Sigmoid colon (tissue), 7 donors: ENCODE data around the gene INSRR. TPM values are rescaled to one million over a fixed set of nuclear protein-coding genes. Genes with fewer than 3 reads are reported as not detected.

Experiments
- DNase-seq: peaks from one replicate; pipeline ENCODE4 v3.0.0-alpha.2; 2019
- H3K27ac ChIP-seq, 4 donors: fragments of 200-600 bp; sonication (generic); one replicate each; pipeline ENCODE4 v1.5.1; 2016 to 2019; ENCODE audit warnings: mild to moderate bottlenecking in 1 of 4
- H3K27me3 ChIP-seq, 3 donors: fragments of 200-600 bp; sonication (generic); one replicate each; pipeline ENCODE4 v1.5.1; 2019; ENCODE audit warnings: mild to moderate bottlenecking in 1 of 3
- H3K36me3 ChIP-seq, 4 donors: fragments of 200-600 bp; sonication (generic); one replicate each; pipeline ENCODE4 v1.5.1; 2016 to 2019
- H3K4me1 ChIP-seq, 4 donors: fragments of 200-600 bp; sonication (generic); one replicate each; pipeline ENCODE4 v1.5.1; 2017 to 2019
- H3K4me3 ChIP-seq, 4 donors: fragments of 200-600 bp; sonication (generic); one replicate each; pipeline ENCODE4 v1.5.1; 2017 to 2019; ENCODE audit warnings: mild to moderate bottlenecking in 2 of 4, moderate library complexity in 1 of 4
- H3K9me3 ChIP-seq, 4 donors: fragments of 200-600 bp in 3 of 4; sonication (generic) in 3 of 4; one replicate each; pipeline versions ENCODE4 v1.5.1 to v1.6.1; 2013 to 2019
- CTCF ChIP-seq, 4 experiments: fragments of 450-650 bp in 3 of 4; fragments of 200-600 bp in 1 of 4; IDR thresholded peaks; one replicate each; pipeline ENCODE4 v1.5.1; 2016 to 2019; ENCODE audit warnings: antibody characterized with exemption in 4 of 4, mild to moderate bottlenecking in 3 of 4, moderate library complexity in 2 of 4
- EP300 ChIP-seq, 4 donors: sonication (generic); formaldehyde crosslinking; IDR thresholded peaks; one replicate each; pipeline ENCODE4 v1.6.1; 2017; ENCODE audit warnings: antibody characterized with exemption in 4 of 4
- POLR2A ChIP-seq, 2 donors: fragments of 450-650 bp; IDR thresholded peaks; one replicate each; pipeline ENCODE4 v1.6.1; 2016; ENCODE audit warnings: antibody characterized with exemption in 2 of 2, mild to moderate bottlenecking in 2 of 2, moderate library complexity in 2 of 2
- POLR2AphosphoS5 ChIP-seq, 4 donors: sonication (generic); formaldehyde crosslinking; IDR thresholded peaks; one replicate each; pipeline ENCODE4 v1.6.1; 2017; ENCODE audit warnings: antibody characterized with exemption in 4 of 4
- WGBS, 2 donors: extraction: QIAGEN DNeasy Blood & Tissue Kit; methylation state at CpG; one replicate each; pipeline ENCODE4 v1.1.7; 2013; 5-methylcytosine and 5-hydroxymethylcytosine counted together
- intact Hi-C: fragments of 100-400 bp; cut with DNase I; formaldehyde crosslinking; loops from one replicate; pipeline ENCODE4 v1.15.1; 2023
- polyA plus RNA-seq, 3 donors: library from polyadenylated mRNA; stranded (reverse); fragments of 200-250 nt; gene quantifications; one replicate each; pipeline ENCODE4 v1.2.3, GENCODE V29; 2013
- total RNA-seq, 4 donors: library from RNA; depleted of rRNA; stranded (reverse); fragments of >200 nt; gene quantifications; one replicate each; pipeline ENCODE4 v1.1.0, GENCODE V29; 2016
- donor health status: healthy with polysubstance abuse.
- donor health status: Bipolar disorder and iron deficiency.
- donor health status: healthy.

The INSRR gene
- total and polyA plus RNA-seq, 7 donors, result 0.06 TPM; not detected in 6

GRCh38 chr1:156805766-156806511, 53.0 kb downstream of the INSRR start:
- DNase-seq, result peak; percentile 90
- 84 to 88% methylated on average over 3 of the region's 3 CpGs for WGBS, 2 donors
- peaks cover 0 to 38% (median 21%) of the 10 kb centered on the region in 4 donors for H3K4me1 ChIP-seq
- peak overlapping the region; percentile 22 to 52 (median 36) for H3K27ac ChIP-seq
- H3K27me3 ChIP-seq, result no peaks in the 10 kb centered on the region
- peaks cover under 1 to 16% (median 5%) of the 10 kb centered on the region in 4 donors for H3K36me3 ChIP-seq
- no peaks in the 10 kb centered on the region for H3K9me3 ChIP-seq
- H3K4me3 ChIP-seq, result no peak overlapping the region
- TF ChIP-seq CTCF (IDR thresholded peaks at IDR 0.05) (no peak), POLR2AphosphoS5 (IDR thresholded peaks at IDR 0.05) (peak in 3 of 4 donors; percentile 28 to 35 (median 34)), POLR2A (IDR thresholded peaks at IDR 0.05) (no peak), EP300 (IDR thresholded peaks at IDR 0.05) (no peak)
- intact Hi-C loops, result no loop called here

- no peak for DNase-seq
- no peak overlapping the region for H3K4me3 ChIP-seq
- no peaks in the 10 kb centered on the region for H3K9me3 ChIP-seq
- peaks cover 0 to 39% (median 21%) of the 10 kb centered on the region in 4 donors for H3K4me1 ChIP-seq
- no peak for TF ChIP-seq EP300 (IDR thresholded peaks at IDR 0.05)
- TF ChIP-seq POLR2A (IDR thresholded peaks at IDR 0.05), result no peak
- TF ChIP-seq POLR2AphosphoS5 (IDR thresholded peaks at IDR 0.05), result no peak
- no peak for TF ChIP-seq CTCF (IDR thresholded peaks at IDR 0.05)
- H3K27ac ChIP-seq, result peak overlapping the region in 2 of 4 donors; percentile 26 to 52
- intact Hi-C loops, result no loop called here
- peaks cover 4 to 28% (median 15%) of the 10 kb centered on the region in 4 donors for H3K36me3 ChIP-seq
- H3K27me3 ChIP-seq, result no peaks in the 10 kb centered on the region
- 63 to 69% methylated on average over 6 of the region's 6 CpGs for WGBS, 2 donors
Measured at GRCh38 chr1:156804572-156805243, 54.2 kb downstream of the INSRR start.

- peaks cover 0 to 39% (median 21%) of the 10 kb centered on the region in 4 donors for H3K4me1 ChIP-seq
- intact Hi-C loops, result no loop called here
- no peaks in the 10 kb centered on the region for H3K27me3 ChIP-seq
- WGBS, 2 donors, result 77 to 79% methylated on average over 3 of the region's 3 CpGs
- no peak overlapping the region for H3K27ac ChIP-seq
- peaks cover 4 to 35% (median 17%) of the 10 kb centered on the region in 4 donors for H3K36me3 ChIP-seq
- TF ChIP-seq CTCF (IDR thresholded peaks at IDR 0.05) (no peak), EP300 (IDR thresholded peaks at IDR 0.05) (no peak), POLR2AphosphoS5 (IDR thresholded peaks at IDR 0.05) (no peak), POLR2A (IDR thresholded peaks at IDR 0.05) (no peak)
- no peaks in the 10 kb centered on the region for H3K9me3 ChIP-seq
- no peak overlapping the region for H3K4me3 ChIP-seq
- no peak for DNase-seq
Measured at GRCh38 chr1:156804026-156804425, 54.9 kb downstream of the INSRR start.

- H3K27ac ChIP-seq, result no peak overlapping the region
- no peak for TF ChIP-seq EP300 (IDR thresholded peaks at IDR 0.05)
- no peak for TF ChIP-seq POLR2A (IDR thresholded peaks at IDR 0.05)
- TF ChIP-seq POLR2AphosphoS5 (IDR thresholded peaks at IDR 0.05), result no peak
- no peak for TF ChIP-seq CTCF (IDR thresholded peaks at IDR 0.05)
- no peak overlapping the region for H3K4me3 ChIP-seq
- peaks cover 4 to 43% (median 23%) of the 10 kb centered on the region in 4 donors for H3K36me3 ChIP-seq
- no peaks in the 10 kb centered on the region for H3K9me3 ChIP-seq
- DNase-seq, result no peak
- WGBS, 2 donors, result 85 to 88% methylated on average over 13 of the region's 13 CpGs
- H3K27me3 ChIP-seq, result no peaks in the 10 kb centered on the region
- H3K4me1 ChIP-seq, result peaks cover 0 to 39% (median 21%) of the 10 kb centered on the region in 4 donors
- intact Hi-C loops, result no loop called here
Measured at GRCh38 chr1:156803086-156803851, 55.6 kb downstream of the INSRR start.
